AG09309 (cell line): Measurements from ENCODE around the gene ANKRD39.
A peak's percentile ranks its signal among the peaks of the same experiment; 100 is the strongest.

Source experiments
- DNase-seq: peaks from one replicate; pipeline ENCODE4 v3.0.0-alpha.2; 2010; ENCODE audit warnings: low read depth
- H3K4me3 ChIP-seq: 2 replicates; pipeline ENCODE4 v1.5.1; 2011; ENCODE audit warnings: mild to moderate bottlenecking, low read depth, low read length, moderate library complexity; ENCODE audit not compliant: control insufficient read depth
- CTCF ChIP-seq: IDR thresholded peaks from 2 replicates; pipeline ENCODE4 v1.5.1; 2011; ENCODE audit warnings: mild to moderate bottlenecking, low read depth, low read length, inconsistent platforms; ENCODE audit not compliant: insufficient read depth, control insufficient read depth; ENCODE audit errors: missing control alignments

The ANKRD39 gene

GRCh38 chr2:96801005-96801785 lies 56.6 kb downstream of the ANKRD39 start:
- H3K4me3 ChIP-seq: no peak overlapping the region
- DNase-seq: no peak
- TF ChIP-seq CTCF: peak; percentile 86

DNA sequence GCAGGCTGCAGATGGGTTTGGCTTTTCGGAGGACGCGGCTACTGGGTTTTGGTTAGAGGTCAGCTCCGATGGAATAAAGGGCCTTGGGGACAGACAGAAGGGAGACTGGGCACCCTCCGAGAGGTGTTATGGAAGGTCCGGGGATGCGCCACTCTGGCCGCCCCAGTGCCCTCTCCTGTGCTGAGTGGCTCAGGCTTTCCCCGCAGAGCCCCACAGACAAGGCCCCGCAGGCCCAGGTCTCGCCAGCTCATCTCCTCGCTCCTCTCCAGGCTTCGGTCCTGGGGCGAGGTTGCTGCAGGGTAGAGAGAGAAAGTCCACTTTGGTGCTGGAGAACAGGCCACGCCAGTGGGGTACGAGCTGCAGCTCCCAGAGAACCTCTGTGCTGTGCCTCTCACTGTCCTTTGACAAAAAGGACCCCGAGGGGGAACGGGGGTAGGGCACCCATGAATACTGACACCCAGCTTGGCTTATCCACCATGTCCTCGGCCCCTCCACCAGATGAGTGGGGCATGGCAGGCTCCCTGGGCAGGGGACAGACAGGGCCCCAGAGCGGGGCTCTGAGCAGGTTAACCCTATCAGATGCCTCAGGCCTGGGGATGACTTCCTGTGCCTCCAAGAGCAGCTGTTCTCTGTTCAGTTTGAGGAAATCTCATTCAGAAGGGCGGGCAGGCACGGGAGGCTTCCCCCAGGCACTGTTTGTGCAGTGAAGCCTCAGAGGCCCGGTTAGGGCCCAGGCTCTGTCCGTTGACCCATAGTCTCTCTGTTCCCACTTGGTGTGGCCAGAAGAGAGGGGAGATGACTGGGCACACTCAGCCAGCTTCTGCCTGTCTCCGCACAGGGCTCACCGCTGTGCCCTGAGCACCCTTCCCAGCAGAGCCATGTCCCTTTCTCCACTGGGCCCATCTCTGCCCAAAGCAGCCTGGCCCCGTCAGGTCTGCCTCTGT lies 57.5 kb downstream of the ANKRD39 start:
- DNase-seq: no peak
- no peak for TF ChIP-seq CTCF
- H3K4me3 ChIP-seq: no peak overlapping the region

- no peak for TF ChIP-seq CTCF
- H3K4me3 ChIP-seq: no peak overlapping the region
- no peak for DNase-seq
Measured at GRCh38 chr2:96799623-96799935, 58.2 kb downstream of the ANKRD39 start.

DNA sequence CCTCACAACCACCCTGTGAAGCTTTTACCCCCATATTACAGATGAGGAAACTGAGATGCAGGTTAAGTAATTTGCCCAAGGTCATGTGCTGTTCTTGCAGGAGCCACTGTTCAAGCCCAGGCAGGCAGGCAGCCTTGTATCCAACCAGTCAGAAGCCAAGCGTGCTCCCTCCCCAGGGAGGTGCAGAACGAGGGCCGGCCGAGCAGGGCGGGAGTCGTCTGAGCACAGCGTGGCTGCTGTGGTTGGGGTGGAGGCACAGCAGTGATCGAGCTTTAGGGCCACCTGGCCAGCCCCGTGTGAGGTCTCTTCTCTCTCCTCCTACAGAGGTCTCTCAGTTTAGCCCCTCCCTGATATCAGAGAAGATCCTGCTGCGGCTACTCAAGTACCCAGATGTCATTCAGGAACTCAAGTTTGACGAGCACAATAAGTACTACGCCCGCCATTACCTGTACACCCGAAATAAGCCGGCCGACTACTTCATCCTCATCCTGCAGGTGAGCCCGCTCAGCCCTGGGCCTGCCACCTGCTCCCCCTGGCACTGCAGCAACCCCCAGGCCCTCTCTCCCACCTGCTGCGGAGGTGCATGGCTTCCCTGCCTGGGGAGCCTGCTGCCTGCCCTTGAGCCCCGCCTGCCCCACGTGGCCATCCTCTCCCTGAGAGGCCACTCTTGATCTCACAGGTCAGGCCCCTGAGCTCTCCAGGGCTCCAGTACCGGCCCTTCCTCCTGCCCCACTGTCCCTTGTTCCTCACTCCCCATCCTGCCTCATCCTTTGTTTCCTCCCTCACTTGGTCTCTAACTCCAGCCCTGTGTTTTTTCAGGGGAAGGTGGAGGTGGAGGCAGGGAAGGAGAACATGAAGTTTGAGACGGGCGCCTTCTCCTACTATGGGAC lies 58.8 kb downstream of the ANKRD39 start:
- no peak for DNase-seq
- H3K4me3 ChIP-seq: no peak overlapping the region
- no peak for TF ChIP-seq CTCF
